AG09309 (cell line): ENCODE measurements around the gene HSBP1L1.

Experiments used
- DNase-seq: peaks from one replicate; pipeline ENCODE4 v3.0.0-alpha.2; 2010; ENCODE audit warnings: low read depth
- H3K4me3 ChIP-seq: 2 replicates; pipeline ENCODE4 v1.5.1; 2011; ENCODE audit warnings: mild to moderate bottlenecking, low read depth, low read length, moderate library complexity; ENCODE audit not compliant: control insufficient read depth
- CTCF ChIP-seq: IDR thresholded peaks from 2 replicates; pipeline ENCODE4 v1.5.1; 2011; ENCODE audit warnings: mild to moderate bottlenecking, low read depth, low read length, inconsistent platforms; ENCODE audit not compliant: insufficient read depth, control insufficient read depth; ENCODE audit errors: missing control alignments

The HSBP1L1 gene

DNA sequence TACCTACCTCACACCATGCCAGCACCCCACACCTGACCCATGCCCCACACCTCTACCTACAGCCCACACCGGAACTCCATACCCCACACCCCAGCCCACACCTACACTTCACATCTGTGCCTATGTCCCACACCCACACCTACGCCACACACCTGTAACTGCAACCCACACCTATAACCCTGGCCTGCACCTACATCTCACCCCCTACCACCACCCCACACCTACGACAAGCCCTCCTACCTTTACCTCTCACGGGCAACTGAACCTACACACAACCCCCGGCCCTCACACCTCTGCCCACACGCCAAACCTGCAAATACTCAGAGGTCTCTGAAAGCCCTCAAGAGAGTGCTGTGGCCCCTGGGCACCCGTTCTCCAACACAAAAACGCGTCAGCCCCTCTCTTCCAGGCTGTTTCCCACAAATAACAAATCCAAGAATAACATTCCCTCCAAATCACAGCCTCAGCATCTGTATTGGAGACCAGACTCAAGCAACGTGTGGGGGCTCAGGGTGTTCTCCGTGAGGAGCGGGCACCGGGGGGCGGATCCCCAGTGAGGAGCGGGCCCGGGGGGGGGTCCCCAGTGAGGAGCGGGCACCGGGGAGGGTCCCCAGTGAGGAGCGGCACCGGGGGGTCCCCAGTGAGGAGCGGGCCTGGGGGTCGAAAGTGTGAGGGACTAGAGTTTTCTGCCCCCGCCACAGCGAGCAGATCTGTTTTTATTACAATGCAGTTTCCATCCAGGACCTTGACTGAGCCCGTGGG is 46.4 kb upstream of the HSBP1L1 start:
- no peak for TF ChIP-seq CTCF
- no peak overlapping the region for H3K4me3 ChIP-seq
- no peak for DNase-seq

- no peak overlapping the region for H3K4me3 ChIP-seq
- TF ChIP-seq CTCF: no peak
- no peak for DNase-seq
Observed at GRCh38 chr18:79918615-79919011, 45.8 kb upstream of the HSBP1L1 start.

DNA sequence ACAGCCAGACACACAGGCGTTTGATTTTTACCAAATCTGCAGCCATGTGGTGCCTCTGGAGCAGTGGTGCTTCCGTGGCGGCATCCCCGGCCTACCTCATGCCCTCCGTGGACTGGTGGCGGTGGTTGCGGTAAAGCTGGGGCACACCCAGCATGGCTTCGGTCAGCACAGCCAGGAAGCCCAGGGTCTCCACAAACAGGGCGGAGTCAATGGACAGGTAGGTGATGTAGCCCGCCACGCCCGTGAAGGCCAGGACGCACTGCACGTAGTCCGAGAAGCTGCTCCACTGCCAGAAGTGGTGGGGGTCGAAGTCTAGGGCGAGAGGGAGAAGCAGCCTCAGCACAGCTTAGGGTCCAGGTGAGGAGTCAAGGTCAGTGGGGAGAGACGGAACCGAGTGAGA is 45.4 kb upstream of the HSBP1L1 start:
- DNase-seq: no peak
- H3K4me3 ChIP-seq: no peak overlapping the region
- no peak for TF ChIP-seq CTCF

GRCh38 chr18:79921984-79922965 is 42.2 kb upstream of the HSBP1L1 start:
- DNase-seq: no peak
- no peak overlapping the region for H3K4me3 ChIP-seq
- TF ChIP-seq CTCF: no peak

- DNase-seq: no peak
- TF ChIP-seq CTCF: no peak
- H3K4me3 ChIP-seq: no peak overlapping the region
Observed at GRCh38 chr18:79922971-79923411, 41.5 kb upstream of the HSBP1L1 start.

DNA sequence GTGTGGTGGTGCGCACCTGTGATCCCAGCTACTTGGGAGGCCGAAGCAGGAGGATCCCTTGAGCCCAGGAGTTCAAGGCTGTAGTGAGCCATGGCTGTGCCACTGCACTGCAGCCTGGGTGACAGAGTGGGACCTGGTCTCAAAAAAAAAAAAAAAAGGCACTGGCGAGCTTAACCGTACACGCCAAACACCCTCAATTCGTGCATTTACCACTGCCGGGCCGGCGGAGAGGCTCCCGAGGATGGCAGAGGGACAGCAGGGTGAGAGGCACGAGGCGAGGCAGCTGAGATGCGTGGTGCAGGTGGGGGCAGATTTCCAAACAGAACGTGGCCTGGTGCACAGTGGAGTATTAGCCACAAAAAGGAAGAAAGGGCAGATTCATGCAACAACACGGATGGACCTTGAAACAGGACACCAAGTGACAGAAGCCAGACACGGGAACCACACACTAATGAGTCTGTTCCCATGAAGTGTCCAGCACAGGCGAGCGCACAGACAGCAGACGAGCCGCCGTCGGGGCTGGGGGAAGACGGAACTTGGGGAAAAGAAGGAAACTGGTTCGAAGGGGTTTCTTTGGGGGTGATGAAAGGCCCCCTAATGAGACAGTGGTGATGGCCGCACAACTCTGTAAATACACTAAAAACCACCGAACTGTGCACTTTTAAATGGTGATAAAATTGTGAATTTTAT is 40.4 kb upstream of the HSBP1L1 start:
- no peak for DNase-seq
- TF ChIP-seq CTCF: no peak
- H3K4me3 ChIP-seq: no peak overlapping the region
